ENCODE results near the gene ARAP1. TPM values are rescaled to one million over a fixed set of nuclear protein-coding genes. Genes with fewer than 3 reads are reported as not detected.

Gene ARAP1
- total RNA-seq, 2 donors from 2014 or later: 76.5 to 103 TPM

GRCh38 chr11:72679869-72680268 is 72.3 kb downstream of the ARAP1 start:
- ATAC-seq (ENCODE audit: insufficient number of reproducible peaks, low FRiP score, low read depth) (no peak), DNase-seq (ENCODE audit: low spot score) (no peak)
- Histone ChIP-seq H3K4me1 (ENCODE audit: control insufficient read depth in 1 of 2, low read depth in 2 of 2) (peaks cover 2 to 4% of the 10 kb centered on the region in 2 donors), H3K27me3 (replicated peaks; ENCODE audit: insufficient read depth) (peaks cover 21% of the 10 kb centered on the region), H3K4me3 (no peak overlapping the region), H3K27ac (no peak overlapping the region), H3K9me3 (no peaks in the 10 kb centered on the region), H3K36me3 (no peaks in the 10 kb centered on the region)
- no peak for TF ChIP-seq CTCF (IDR thresholded peaks at IDR 0.05)

GRCh38 chr11:72678524-72678923 is 73.7 kb downstream of the ARAP1 start:
- Histone ChIP-seq H3K4me3 (no peak overlapping the region), H3K27me3 (replicated peaks; ENCODE audit: insufficient read depth) (peaks cover 21% of the 10 kb centered on the region)

GRCh38 chr11:72676861-72677341 is 75.3 kb downstream of the ARAP1 start:
- Histone ChIP-seq H3K4me1 (ENCODE audit: control insufficient read depth in 1 of 2, low read depth in 2 of 2) (no peaks in the 10 kb centered on the region), H3K36me3 (no peaks in the 10 kb centered on the region), H3K4me3 (no peak overlapping the region), H3K9me3 (no peaks in the 10 kb centered on the region), H3K27ac (no peak overlapping the region), H3K27me3 (replicated peaks; ENCODE audit: insufficient read depth) (peaks cover 21% of the 10 kb centered on the region)
- no peak for TF ChIP-seq CTCF (IDR thresholded peaks at IDR 0.05)
- ATAC-seq (ENCODE audit: insufficient number of reproducible peaks, low FRiP score, low read depth) (no peak), DNase-seq (ENCODE audit: low spot score) (no peak)

More at GRCh38 chr11:72678524-72678923, 73.7 kb downstream of the ARAP1 start:
- TF ChIP-seq CTCF (IDR thresholded peaks at IDR 0.05): no peak
- no peak for ATAC-seq (ENCODE audit: insufficient number of reproducible peaks, low FRiP score, low read depth)
- Histone ChIP-seq H3K4me1 (ENCODE audit: control insufficient read depth in 1 of 2, low read depth in 2 of 2) (no peaks in the 10 kb centered on the region), H3K27ac (no peak overlapping the region), H3K36me3 (no peaks in the 10 kb centered on the region), H3K9me3 (no peaks in the 10 kb centered on the region)
- DNase-seq (ENCODE audit: low spot score): no peak

GRCh38 chr11:72675221-72675620 is 77.0 kb downstream of the ARAP1 start:
- DNase-seq (ENCODE audit: low spot score) (no peak), ATAC-seq (ENCODE audit: insufficient number of reproducible peaks, low FRiP score, low read depth) (no peak)
- no peaks in the 10 kb centered on the region for H3K36me3 ChIP-seq
- H3K9me3 ChIP-seq: no peaks in the 10 kb centered on the region
- no peaks in the 10 kb centered on the region for H3K4me1 ChIP-seq (ENCODE audit: control insufficient read depth in 1 of 2, low read depth in 2 of 2)
- no peak overlapping the region for H3K4me3 ChIP-seq
- H3K27me3 ChIP-seq (replicated peaks; ENCODE audit: insufficient read depth): peaks cover 21% of the 10 kb centered on the region
- no peak for TF ChIP-seq CTCF (IDR thresholded peaks at IDR 0.05)
- H3K27ac ChIP-seq: no peak overlapping the region

GRCh38 chr11:72673943-72674828 is 78.0 kb downstream of the ARAP1 start, which contains the start of gene PDE2A:
TSS of gene PDE2A (minus strand) at chr11:72674422. CDS start at chr11:72674207, 215 bp downstream.
- Histone ChIP-seq H3K4me1 (ENCODE audit: control insufficient read depth in 1 of 2, low read depth in 2 of 2) (no peaks in the 10 kb centered on the region), H3K4me3 (no peak within 1 kb of the TSS), H3K27ac (no peak within 1 kb of the TSS), H3K36me3 (no peaks in the 10 kb centered on the region), H3K27me3 (replicated peaks; ENCODE audit: insufficient read depth) (peaks cover 21% of the 10 kb centered on the region), H3K9me3 (no peaks in the 10 kb centered on the region)
- ATAC-seq (ENCODE audit: insufficient number of reproducible peaks, low FRiP score, low read depth) (no peak), DNase-seq (ENCODE audit: low spot score) (no peak)
- no peak for TF ChIP-seq CTCF (IDR thresholded peaks at IDR 0.05)

All from thoracic aorta (tissue), 2 donors.